Measurements from ENCODE around the gene TNFRSF4.

TNFRSF4 gene

GRCh38 chr1:1225238-1225845 is 11.4 kb upstream of the TNFRSF4 start:
- Histone ChIP-seq H3K36me3 (ENCODE audit: control insufficient read depth, insufficient read depth, low read length) (no peaks in the 10 kb centered on the region), H3K9ac (no peak overlapping the region), H2AFZ (no peak overlapping the region), H3K79me2 (peaks cover 26% of the 10 kb centered on the region), H3K4me3 (ENCODE audit: low read depth, low read length) (no peak overlapping the region), H3K27ac (no peak overlapping the region), H3K9me3 (ENCODE audit: control insufficient read depth, low read length) (no peaks in the 10 kb centered on the region), H3K4me2 (ENCODE audit: low read length) (no peak overlapping the region), H3K27me3 (ENCODE audit: control insufficient read depth, insufficient read depth, low read length) (no peaks in the 10 kb centered on the region), H3K4me1 (peaks cover 3% of the 10 kb centered on the region)
- TF ChIP-seq, protein P1, sequence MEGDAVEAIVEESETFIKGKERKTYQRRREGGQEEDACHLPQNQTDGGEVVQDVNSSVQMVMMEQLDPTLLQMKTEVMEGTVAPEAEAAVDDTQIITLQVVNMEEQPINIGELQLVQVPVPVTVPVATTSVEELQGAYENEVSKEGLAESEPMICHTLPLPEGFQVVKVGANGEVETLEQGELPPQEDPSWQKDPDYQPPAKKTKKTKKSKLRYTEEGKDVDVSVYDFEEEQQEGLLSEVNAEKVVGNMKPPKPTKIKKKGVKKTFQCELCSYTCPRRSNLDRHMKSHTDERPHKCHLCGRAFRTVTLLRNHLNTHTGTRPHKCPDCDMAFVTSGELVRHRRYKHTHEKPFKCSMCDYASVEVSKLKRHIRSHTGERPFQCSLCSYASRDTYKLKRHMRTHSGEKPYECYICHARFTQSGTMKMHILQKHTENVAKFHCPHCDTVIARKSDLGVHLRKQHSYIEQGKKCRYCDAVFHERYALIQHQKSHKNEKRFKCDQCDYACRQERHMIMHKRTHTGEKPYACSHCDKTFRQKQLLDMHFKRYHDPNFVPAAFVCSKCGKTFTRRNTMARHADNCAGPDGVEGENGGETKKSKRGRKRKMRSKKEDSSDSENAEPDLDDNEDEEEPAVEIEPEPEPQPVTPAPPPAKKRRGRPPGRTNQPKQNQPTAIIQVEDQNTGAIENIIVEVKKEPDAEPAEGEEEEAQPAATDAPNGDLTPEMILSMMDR (IDR thresholded peaks at IDR 0.05): no peak

DNA sequence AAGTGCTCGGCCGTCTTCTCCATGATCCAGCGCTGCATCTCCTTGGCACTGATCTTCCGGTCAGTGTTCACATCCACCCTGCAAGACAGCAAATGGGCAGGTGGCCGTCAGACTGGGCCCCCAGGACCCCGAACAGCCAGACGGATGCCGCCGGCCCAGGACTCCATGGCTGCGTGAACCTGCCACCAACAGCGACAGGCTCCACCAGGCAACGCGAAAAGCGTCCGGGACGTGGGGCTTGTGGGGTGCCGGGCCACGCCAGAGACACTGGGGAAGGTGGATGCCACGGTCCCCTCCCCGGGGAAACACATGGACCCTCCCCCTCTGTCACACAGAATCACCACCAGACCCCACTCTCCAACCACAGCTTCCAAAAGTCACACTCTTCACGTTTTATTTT is 9.9 kb upstream of the TNFRSF4 start:
- Histone ChIP-seq H3K79me2 (peaks cover 12% of the 10 kb centered on the region), H3K27ac (no peak overlapping the region), H3K4me1 (no peaks in the 10 kb centered on the region), H3K27me3 (ENCODE audit: control insufficient read depth, insufficient read depth, low read length) (no peaks in the 10 kb centered on the region), H3K36me3 (ENCODE audit: control insufficient read depth, insufficient read depth, low read length) (no peaks in the 10 kb centered on the region), H3K9ac (no peak overlapping the region), H3K4me3 (ENCODE audit: low read depth, low read length) (no peak overlapping the region), H3K9me3 (ENCODE audit: control insufficient read depth, low read length) (no peaks in the 10 kb centered on the region), H3K4me2 (ENCODE audit: low read length) (no peak overlapping the region), H2AFZ (no peak overlapping the region)
- TF ChIP-seq, protein P1 (IDR thresholded peaks at IDR 0.05): no peak

DNA sequence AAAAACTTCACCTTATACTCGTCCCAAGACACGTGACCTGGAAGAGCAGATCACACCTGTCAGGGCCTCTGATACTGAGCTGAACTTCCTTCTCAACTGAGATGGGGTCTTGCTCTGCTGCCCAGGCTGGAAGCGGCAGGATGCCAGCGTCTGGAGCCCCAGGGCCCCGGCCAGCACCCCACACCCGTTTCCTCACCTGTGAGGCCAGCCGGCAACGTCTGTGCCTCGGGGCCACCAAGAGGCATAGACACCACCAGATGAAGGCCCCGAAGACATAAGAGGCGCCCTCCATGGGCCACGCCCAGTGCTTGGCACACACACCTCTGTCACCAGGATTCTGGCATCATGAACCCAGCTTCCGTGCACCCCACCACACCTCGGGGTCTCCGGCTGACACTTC is 9.4 kb upstream of the TNFRSF4 start:
- Histone ChIP-seq H3K9ac (no peak overlapping the region), H3K4me3 (ENCODE audit: low read depth, low read length) (no peak overlapping the region), H3K36me3 (ENCODE audit: control insufficient read depth, insufficient read depth, low read length) (no peaks in the 10 kb centered on the region)

DNA sequence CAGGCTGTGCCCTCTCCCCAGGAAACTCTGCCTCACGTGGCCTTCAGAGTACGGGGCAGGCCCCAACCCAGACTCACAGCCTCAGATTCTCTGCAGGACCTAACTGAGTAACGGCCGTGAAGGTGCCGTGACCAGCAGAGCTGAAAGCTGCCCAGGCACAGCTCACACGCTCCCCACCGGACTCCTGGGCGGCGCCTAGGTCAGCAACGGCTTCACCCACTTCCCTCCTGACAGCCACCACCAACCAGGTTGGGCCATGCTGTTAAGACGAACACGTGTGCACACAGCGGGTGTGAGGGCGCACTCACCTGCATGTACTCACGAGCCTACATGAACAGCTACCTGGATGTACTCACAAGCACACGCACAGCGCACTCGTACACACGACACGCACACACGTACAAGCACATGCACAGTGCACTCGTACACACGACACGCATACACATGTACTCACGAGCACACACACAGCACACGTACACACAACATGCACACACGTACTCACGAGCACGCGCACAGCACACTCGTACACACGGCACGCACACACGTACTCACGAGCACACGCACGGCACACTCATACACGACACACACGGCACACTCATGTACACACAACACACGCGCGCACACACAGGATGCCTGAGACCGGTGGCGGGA is 8.7 kb upstream of the TNFRSF4 start:
- H3K27me3 ChIP-seq (ENCODE audit: control insufficient read depth, insufficient read depth, low read length): no peaks in the 10 kb centered on the region
- H3K4me3 ChIP-seq (ENCODE audit: low read depth, low read length): no peak overlapping the region
- peaks cover 3% of the 10 kb centered on the region for H3K79me2 ChIP-seq
- no peaks in the 10 kb centered on the region for H3K9me3 ChIP-seq (ENCODE audit: control insufficient read depth, low read length)
- TF ChIP-seq, protein P1 (IDR thresholded peaks at IDR 0.05): no peak
- H2AFZ ChIP-seq: no peak overlapping the region
- H3K9ac ChIP-seq: no peak overlapping the region
- no peak overlapping the region for H3K27ac ChIP-seq
- no peak overlapping the region for H3K4me2 ChIP-seq (ENCODE audit: low read length)
- no peaks in the 10 kb centered on the region for H3K36me3 ChIP-seq (ENCODE audit: control insufficient read depth, insufficient read depth, low read length)
- no peaks in the 10 kb centered on the region for H3K4me1 ChIP-seq

More for the DNA sequence above, 9.4 kb upstream of the TNFRSF4 start:
- Histone ChIP-seq H2AFZ (no peak overlapping the region), H3K4me1 (no peaks in the 10 kb centered on the region), H3K79me2 (peaks cover 7% of the 10 kb centered on the region), H3K4me2 (ENCODE audit: low read length) (no peak overlapping the region), H3K9me3 (ENCODE audit: control insufficient read depth, low read length) (no peaks in the 10 kb centered on the region), H3K27me3 (ENCODE audit: control insufficient read depth, insufficient read depth, low read length) (no peaks in the 10 kb centered on the region), H3K27ac (no peak overlapping the region)
- TF ChIP-seq, protein P1 (IDR thresholded peaks at IDR 0.05): no peak
